Adrenal gland (tissue), 12 donors: ENCODE results near the gene KRTAP4-11. TPM values are rescaled to one million over a fixed set of nuclear protein-coding genes. Genes with fewer than 3 reads are reported as not detected.
"Not testable (repeated sequence)": the region's sequence is repeated elsewhere in the genome, so short reads cannot be mapped to it uniquely, and the experiment has no call there.

ENCODE experiments used
- DNase-seq, 7 donors: peaks; one replicate each; pipeline ENCODE4 v3.0.0-alpha.2; 2019 to 2020
- H3K27ac ChIP-seq, 5 donors: fragments of 200-600 bp; sonication (generic) in 4 of 5; 1 replicate in 3 of 5; 2 replicates in 2 of 5; pipeline versions ENCODE4 v1.5.1 to v1.8.0; 2016 to 2020; ENCODE audit warnings: mild to moderate bottlenecking in 1 of 5
- H3K27me3 ChIP-seq: fragments of 200-600 bp; 2 replicates; pipeline ENCODE4 v1.8.0; 2021
- H3K36me3 ChIP-seq, 2 donors: fragments of 200-600 bp; replicated peaks in 1 of 2; 1 replicate in 1 of 2; 2 replicates in 1 of 2; pipeline versions ENCODE4 v1.5.1 to v1.8.0; 2018 to 2022
- H3K4me1 ChIP-seq, 2 donors: fragments of 200-600 bp; replicated peaks in 1 of 2; 1 replicate in 1 of 2; 2 replicates in 1 of 2; pipeline versions ENCODE4 v1.5.1 to v1.8.0; 2018 to 2021
- H3K4me3 ChIP-seq, 4 donors: fragments of 200-600 bp; sonication (generic) in 3 of 4; one replicate each; pipeline ENCODE4 v1.5.1; 2016 to 2018
- H3K9me3 ChIP-seq, 3 donors: fragments of 200-600 bp; sonication (generic) in 1 of 3; replicated peaks in 1 of 3; 1 replicate in 2 of 3; 2 replicates in 1 of 3; pipeline versions ENCODE4 v1.5.1 to v1.8.0; 2016 to 2021
- POLR2A ChIP-seq, 2 donors: fragments of 450-650 bp; IDR thresholded peaks; one replicate each; pipeline ENCODE4 v1.6.1; 2017; ENCODE audit warnings: antibody characterized with exemption in 2 of 2, mild to moderate bottlenecking in 2 of 2, moderate library complexity in 1 of 2
- WGBS, 4 donors: extraction: QIAGEN DNeasy Blood & Tissue Kit in 2 of 4; methylation state at CpG; one replicate each; pipeline versions ENCODE4 v1.1.5 to v1.1.7; 2013 to 2017; 5-methylcytosine and 5-hydroxymethylcytosine counted together
- intact Hi-C, 2 donors: fragments of 100-400 bp; cut with DNase I; formaldehyde crosslinking; loops; one replicate each; pipeline versions ENCODE4 v1.14.1 to v1.15.0; 2022 to 2023
- polyA plus RNA-seq, 3 donors: library from polyadenylated mRNA; stranded (reverse); fragments of 200-250 nt in 2 of 3; fragments of 350-450 nt in 1 of 3; fragmentation: Illumina TruSeq in 1 of 3; extraction: RNeasy Lipid Tissue Mini Kit (QIAGEN cat#74804) in 1 of 3; gene quantifications; one replicate each; pipeline ENCODE4 v1.2.3, GENCODE V29; 2013 to 2014
- total RNA-seq, 9 donors: library from RNA; depleted of rRNA in 4 of 9; stranded (reverse); fragments of >200 nt in 4 of 9; fragments of 120-200 nt in 1 of 9; fragmentation: NEBNext Ultra II Directional in 1 of 9; extraction: Animal tissue kit (Norgen Biotek cat#: 25700) in 1 of 9; gene quantifications; one replicate each; pipeline versions ENCODE4 v1.1.0 to v1.2.4, GENCODE V29; 2013 to 2023
- TF ChIP-seq, protein P1 (sequence below), 6 experiments: fragments of 450-650 bp in 4 of 6; fragments of 200-600 bp in 2 of 6; sonication (generic) in 1 of 6; IDR thresholded peaks; 1 replicate in 5 of 6; 2 replicates in 1 of 6; pipeline versions ENCODE4 v1.5.1 to v1.8.0; 2016 to 2021; ENCODE audit warnings: antibody characterized with exemption in 6 of 6, mild to moderate bottlenecking in 2 of 6, moderate library complexity in 1 of 6
- donor health status: healthy with polysubstance abuse.
- donor health status: Bipolar disorder and iron deficiency.
- donor health status: DM: yes; HTN: yes; CAD: no.
- donor health status: DM: no; HTN: no; CAD: no.
- donor health status: DM: no; HTN: no; CAD: no.
- donor health status: DM: yes; HTN: yes; CAD: no.

Gene KRTAP4-11
- total and polyA plus RNA-seq, 12 donors: not detected

GRCh38 chr17:41098042-41098441 lies 20.1 kb downstream of the KRTAP4-11 start, which contains the start of gene KRTAP4-8:
TSS of gene KRTAP4-8 (minus strand) at chr17:41098142. CDS start at chr17:41098084, 58 bp downstream.
- TF ChIP-seq, protein P1, sequence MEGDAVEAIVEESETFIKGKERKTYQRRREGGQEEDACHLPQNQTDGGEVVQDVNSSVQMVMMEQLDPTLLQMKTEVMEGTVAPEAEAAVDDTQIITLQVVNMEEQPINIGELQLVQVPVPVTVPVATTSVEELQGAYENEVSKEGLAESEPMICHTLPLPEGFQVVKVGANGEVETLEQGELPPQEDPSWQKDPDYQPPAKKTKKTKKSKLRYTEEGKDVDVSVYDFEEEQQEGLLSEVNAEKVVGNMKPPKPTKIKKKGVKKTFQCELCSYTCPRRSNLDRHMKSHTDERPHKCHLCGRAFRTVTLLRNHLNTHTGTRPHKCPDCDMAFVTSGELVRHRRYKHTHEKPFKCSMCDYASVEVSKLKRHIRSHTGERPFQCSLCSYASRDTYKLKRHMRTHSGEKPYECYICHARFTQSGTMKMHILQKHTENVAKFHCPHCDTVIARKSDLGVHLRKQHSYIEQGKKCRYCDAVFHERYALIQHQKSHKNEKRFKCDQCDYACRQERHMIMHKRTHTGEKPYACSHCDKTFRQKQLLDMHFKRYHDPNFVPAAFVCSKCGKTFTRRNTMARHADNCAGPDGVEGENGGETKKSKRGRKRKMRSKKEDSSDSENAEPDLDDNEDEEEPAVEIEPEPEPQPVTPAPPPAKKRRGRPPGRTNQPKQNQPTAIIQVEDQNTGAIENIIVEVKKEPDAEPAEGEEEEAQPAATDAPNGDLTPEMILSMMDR (IDR thresholded peaks at IDR 0.05): no peak
- no peak for TF ChIP-seq POLR2A (IDR thresholded peaks at IDR 0.05)
- H3K27me3 ChIP-seq: no peaks in the 10 kb centered on the region
- no peak for DNase-seq
- H3K36me3 ChIP-seq: no peaks in the 10 kb centered on the region
- WGBS, 4 donors: 43 to 66% (median 51%) methylated on average over 4 of the region's 4 CpGs
- no peaks in the 10 kb centered on the region for H3K4me1 ChIP-seq
- H3K27ac ChIP-seq: no peak within 1 kb of the TSS
- intact Hi-C loops: no loop called here
- no peaks in the 10 kb centered on the region for H3K9me3 ChIP-seq
- no peak within 1 kb of the TSS for H3K4me3 ChIP-seq

- no peak overlapping the region for H3K27ac ChIP-seq
- H3K4me3 ChIP-seq: no peak overlapping the region
- no peaks in the 10 kb centered on the region for H3K27me3 ChIP-seq
- H3K4me1 ChIP-seq: no peaks in the 10 kb centered on the region
- 80 to 86% (median 82%) methylated on average over 7 of the region's 7 CpGs for WGBS, 4 donors
- no peak for DNase-seq
- no peaks in the 10 kb centered on the region for H3K36me3 ChIP-seq
- no peaks in the 10 kb centered on the region for H3K9me3 ChIP-seq
- TF ChIP-seq, protein P1 (IDR thresholded peaks at IDR 0.05): no peak
- TF ChIP-seq POLR2A (IDR thresholded peaks at IDR 0.05): no peak
- intact Hi-C loops: no loop called here
Observed at GRCh38 chr17:41096055-41096454, 22.1 kb downstream of the KRTAP4-11 start.

DNA sequence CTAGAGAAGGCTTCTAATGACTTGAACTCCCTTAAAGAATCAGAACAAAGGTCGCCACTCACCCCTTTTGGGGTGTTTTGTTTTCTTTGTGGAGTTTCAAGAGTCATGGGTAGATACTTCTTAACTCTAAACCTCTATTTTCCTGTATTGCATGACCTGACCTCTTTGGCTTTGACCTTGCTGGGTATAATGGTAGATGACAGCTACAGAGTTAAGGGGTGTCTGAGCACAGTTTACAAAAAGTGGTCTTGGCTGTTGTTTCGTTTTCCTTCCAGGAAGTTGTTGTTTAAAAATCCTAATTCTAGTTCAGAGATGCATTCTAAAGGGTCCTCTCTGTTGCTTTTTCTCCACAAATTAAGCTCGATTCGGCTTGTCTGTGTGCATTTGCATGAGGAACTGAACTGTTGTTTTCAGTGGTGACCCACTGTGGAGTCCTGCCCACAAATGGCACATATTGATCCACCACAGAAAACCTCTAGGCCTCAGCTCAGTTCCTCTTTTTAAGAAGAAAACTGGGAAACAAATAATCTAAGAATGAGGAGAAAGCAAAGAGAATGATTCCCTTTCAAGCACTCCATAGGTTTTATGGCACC lies 29.3 kb downstream of the KRTAP4-11 start:
- H3K9me3 ChIP-seq, H3K27me3 ChIP-seq, H3K36me3 ChIP-seq, DNase-seq, H3K4me3 ChIP-seq, H3K27ac ChIP-seq, H3K4me1 ChIP-seq, intact Hi-C loops: not testable (repeated sequence)
- 40 to 64% (median 54%) methylated on average over 4 of the region's 4 CpGs for WGBS, 4 donors

DNA sequence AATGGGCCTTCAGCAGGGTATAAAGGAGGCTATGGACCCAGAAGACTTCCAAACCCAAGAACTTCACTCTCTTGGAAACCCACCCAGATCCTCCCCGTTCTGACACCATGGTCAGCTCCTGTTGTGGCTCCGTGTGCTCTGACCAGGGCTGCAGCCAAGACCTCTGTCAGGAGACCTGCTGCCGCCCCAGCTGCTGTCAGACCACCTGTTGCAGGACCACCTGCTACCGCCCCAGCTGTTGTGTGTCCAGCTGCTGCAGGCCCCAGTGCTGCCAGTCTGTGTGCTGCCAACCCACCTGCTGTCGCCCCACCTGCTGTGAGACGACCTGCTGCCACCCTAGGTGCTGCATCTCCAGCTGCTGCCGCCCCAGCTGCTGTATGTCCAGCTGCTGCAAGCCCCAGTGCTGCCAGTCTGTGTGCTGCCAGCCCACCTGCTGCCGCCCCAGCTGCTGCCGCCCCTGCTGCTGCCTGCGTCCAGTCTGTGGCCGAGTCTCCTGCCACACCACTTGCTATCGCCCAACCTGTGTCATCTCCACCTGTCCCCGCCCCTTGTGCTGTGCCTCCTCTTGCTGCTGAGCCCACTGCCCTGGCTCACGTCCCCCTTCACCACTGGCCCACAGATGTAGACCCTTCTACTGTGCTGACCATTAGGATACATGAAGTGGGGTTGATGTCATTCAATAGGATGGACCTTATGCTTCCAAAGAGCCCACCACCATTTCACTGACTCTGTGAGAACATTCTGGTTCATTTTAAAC lies 33.9 kb downstream of the KRTAP4-11 start, which contains the start of gene KRTAP4-7:
TSS of gene KRTAP4-7 (plus strand) at position 51 of the 757 bp plus-strand sequence. CDS start at position 108, 57 bp downstream.
- whole genome bisulfite sequencing, 4 donors: 71 to 81% (median 74%) methylated on average over 5 to 14 of the region's 14 CpGs
- H3K4me3 ChIP-seq, DNase-seq, H3K36me3 ChIP-seq, H3K4me1 ChIP-seq, intact Hi-C loops, H3K27me3 ChIP-seq, H3K9me3 ChIP-seq, H3K27ac ChIP-seq: not testable (repeated sequence)

- WGBS, 4 donors: 68 to 87% (median 78%) methylated on average over 2 of the region's 2 CpGs
- intact Hi-C loops, H3K27me3 ChIP-seq, H3K27ac ChIP-seq, H3K4me1 ChIP-seq, H3K4me3 ChIP-seq, DNase-seq, H3K9me3 ChIP-seq, H3K36me3 ChIP-seq: not testable (repeated sequence)
Observed at GRCh38 chr17:41083427-41083826, 34.7 kb downstream of the KRTAP4-11 start.
